ENCODE results near the gene S100Z.
"Not testable (repeated sequence)": the region's sequence is repeated elsewhere in the genome, so short reads cannot be mapped to it uniquely, and the experiment has no call there.

Gene S100Z

GRCh38 chr5:76852772-76853171, 3.0 kb downstream of the S100Z start:
- H3K4me1 Mint-ChIP-seq: peaks cover 50% of the 10 kb centered on the region

GRCh38 chr5:76853741-76854140, 3.9 kb downstream of the S100Z start:
- not testable (repeated sequence) for H3K27me3 Mint-ChIP-seq, H3K4me3 Mint-ChIP-seq, H3K27ac Mint-ChIP-seq, H3K9me3 Mint-ChIP-seq, H3K36me3 Mint-ChIP-seq
- H3K4me1 Mint-ChIP-seq: peaks cover 50% of the 10 kb centered on the region

More at GRCh38 chr5:76852772-76853171, 3.0 kb downstream of the S100Z start:
- no peak overlapping the region for H3K27ac Mint-ChIP-seq
- no peak overlapping the region for H3K4me3 Mint-ChIP-seq
- no peaks in the 10 kb centered on the region for H3K27me3 Mint-ChIP-seq
- H3K9me3 Mint-ChIP-seq: no peaks in the 10 kb centered on the region
- H3K36me3 Mint-ChIP-seq: peaks cover 2% of the 10 kb centered on the region

GRCh38 chr5:76854644-76855043, 4.8 kb downstream of the S100Z start:
- Mint-ChIP-seq H3K27me3 (no peaks in the 10 kb centered on the region), H3K4me1 (peaks cover 49% of the 10 kb centered on the region), H3K27ac (no peak overlapping the region), H3K9me3 (no peaks in the 10 kb centered on the region), H3K4me3 (no peak overlapping the region), H3K36me3 (peaks cover 2% of the 10 kb centered on the region)

GRCh38 chr5:76855501-76855900, 5.7 kb downstream of the S100Z start:
- H3K27me3 Mint-ChIP-seq, H3K4me3 Mint-ChIP-seq, H3K9me3 Mint-ChIP-seq, H3K36me3 Mint-ChIP-seq: not testable (repeated sequence)
- Mint-ChIP-seq H3K4me1 (peaks cover 40% of the 10 kb centered on the region), H3K27ac (peak overlapping the region; percentile 66)

GRCh38 chr5:76855961-76856360, 6.1 kb downstream of the S100Z start:
- Mint-ChIP-seq H3K27me3 (no peaks in the 10 kb centered on the region), H3K4me3 (peak overlapping the region; percentile 34), H3K9me3 (no peaks in the 10 kb centered on the region), H3K4me1 (peaks cover 35% of the 10 kb centered on the region), H3K36me3 (peaks cover 2% of the 10 kb centered on the region), H3K27ac (peak overlapping the region; percentile 66)

GRCh38 chr5:76856800-76857199, 7.0 kb downstream of the S100Z start:
- not testable (repeated sequence) for H3K9me3 Mint-ChIP-seq, H3K36me3 Mint-ChIP-seq, H3K27me3 Mint-ChIP-seq, H3K4me3 Mint-ChIP-seq
- peaks cover 28% of the 10 kb centered on the region for H3K4me1 Mint-ChIP-seq
- H3K27ac Mint-ChIP-seq: peak overlapping the region; percentile 66

GRCh38 chr5:76859591-76860247, 9.9 kb downstream of the S100Z start:
- no peaks in the 10 kb centered on the region for H3K27me3 Mint-ChIP-seq
- peaks cover 21% of the 10 kb centered on the region for H3K4me1 Mint-ChIP-seq
- no peak overlapping the region for H3K4me3 Mint-ChIP-seq
- no peaks in the 10 kb centered on the region for H3K36me3 Mint-ChIP-seq
- H3K9me3 Mint-ChIP-seq: no peaks in the 10 kb centered on the region
- no peak overlapping the region for H3K27ac Mint-ChIP-seq

GRCh38 chr5:76861612-76862011, 11.8 kb downstream of the S100Z start:
- no peaks in the 10 kb centered on the region for H3K36me3 Mint-ChIP-seq
- no peaks in the 10 kb centered on the region for H3K27me3 Mint-ChIP-seq
- no peaks in the 10 kb centered on the region for H3K9me3 Mint-ChIP-seq
- H3K4me1 Mint-ChIP-seq: peaks cover 3% of the 10 kb centered on the region
- no peak overlapping the region for H3K27ac Mint-ChIP-seq
- H3K4me3 Mint-ChIP-seq: no peak overlapping the region

GRCh38 chr5:76863001-76863400, 13.2 kb downstream of the S100Z start:
- H3K4me1 Mint-ChIP-seq: no peaks in the 10 kb centered on the region
- H3K4me3 Mint-ChIP-seq: no peak overlapping the region
- no peaks in the 10 kb centered on the region for H3K36me3 Mint-ChIP-seq
- H3K27me3 Mint-ChIP-seq: no peaks in the 10 kb centered on the region
- H3K27ac Mint-ChIP-seq: no peak overlapping the region
- H3K9me3 Mint-ChIP-seq: no peaks in the 10 kb centered on the region

GRCh38 chr5:76866503-76866902, 16.7 kb downstream of the S100Z start:
- Mint-ChIP-seq H3K4me3 (no peak overlapping the region), H3K4me1 (no peaks in the 10 kb centered on the region), H3K9me3 (no peaks in the 10 kb centered on the region), H3K27ac (no peak overlapping the region), H3K27me3 (no peaks in the 10 kb centered on the region), H3K36me3 (no peaks in the 10 kb centered on the region)

GRCh38 chr5:76867038-76867437, 17.2 kb downstream of the S100Z start:
- H3K27me3 Mint-ChIP-seq: no peaks in the 10 kb centered on the region
- no peak overlapping the region for H3K4me3 Mint-ChIP-seq
- no peak overlapping the region for H3K27ac Mint-ChIP-seq
- no peaks in the 10 kb centered on the region for H3K4me1 Mint-ChIP-seq
- H3K9me3 Mint-ChIP-seq: no peaks in the 10 kb centered on the region
- no peaks in the 10 kb centered on the region for H3K36me3 Mint-ChIP-seq

- Mint-ChIP-seq H3K36me3 (no peaks in the 10 kb centered on the region), H3K4me3 (no peak overlapping the region), H3K27ac (no peak overlapping the region), H3K9me3 (no peaks in the 10 kb centered on the region), H3K4me1 (no peaks in the 10 kb centered on the region), H3K27me3 (no peaks in the 10 kb centered on the region)
Observed at GRCh38 chr5:76867827-76868693, 18.2 kb downstream of the S100Z start.

- Mint-ChIP-seq H3K36me3 (no peaks in the 10 kb centered on the region), H3K27ac (no peak overlapping the region), H3K4me1 (no peaks in the 10 kb centered on the region), H3K27me3 (no peaks in the 10 kb centered on the region), H3K9me3 (no peaks in the 10 kb centered on the region), H3K4me3 (no peak overlapping the region)
Observed at GRCh38 chr5:76870046-76870445, 20.2 kb downstream of the S100Z start.

GRCh38 chr5:76874088-76874581, 24.3 kb downstream of the S100Z start:
- H3K27ac Mint-ChIP-seq: no peak overlapping the region
- no peaks in the 10 kb centered on the region for H3K4me1 Mint-ChIP-seq
- no peaks in the 10 kb centered on the region for H3K36me3 Mint-ChIP-seq
- no peak overlapping the region for H3K4me3 Mint-ChIP-seq
- no peaks in the 10 kb centered on the region for H3K9me3 Mint-ChIP-seq
- no peaks in the 10 kb centered on the region for H3K27me3 Mint-ChIP-seq

GRCh38 chr5:76888733-76889300, 39.0 kb downstream of the S100Z start:
- no peak overlapping the region for H3K4me3 Mint-ChIP-seq
- H3K9me3 Mint-ChIP-seq: no peaks in the 10 kb centered on the region
- no peaks in the 10 kb centered on the region for H3K4me1 Mint-ChIP-seq
- no peak overlapping the region for H3K27ac Mint-ChIP-seq
- H3K36me3 Mint-ChIP-seq: no peaks in the 10 kb centered on the region
- H3K27me3 Mint-ChIP-seq: peaks cover 2% of the 10 kb centered on the region

GRCh38 chr5:76893294-76893693, 43.5 kb downstream of the S100Z start:
- Mint-ChIP-seq H3K27ac (no peak overlapping the region), H3K9me3 (peaks cover 11% of the 10 kb centered on the region), H3K4me3 (no peak overlapping the region), H3K4me1 (no peaks in the 10 kb centered on the region), H3K36me3 (peaks cover 1% of the 10 kb centered on the region), H3K27me3 (no peaks in the 10 kb centered on the region)
